ENCODE data around the gene EQTN.
A peak's percentile ranks its signal among the peaks of the same experiment; 100 is the strongest.
"Not testable (repeated sequence)": the region's sequence is repeated elsewhere in the genome, so short reads cannot be mapped to it uniquely, and the experiment has no call there.

Gene EQTN

GRCh38 chr9:27260789-27261516 lies 36.0 kb downstream of the EQTN start:
- peaks cover 11% of the 10 kb centered on the region for H3K4me1 Mint-ChIP-seq
- no peaks in the 10 kb centered on the region for H3K36me3 Mint-ChIP-seq (ENCODE audit: low read depth)
- no peak for TF ChIP-seq CTCF (IDR thresholded peaks at IDR 0.05)
- no peak for DNase-seq
- H3K9me3 Mint-ChIP-seq, result peaks cover 9% of the 10 kb centered on the region
- no peak overlapping the region for H3K27ac Mint-ChIP-seq
- no peak overlapping the region for H3K4me3 Mint-ChIP-seq
- no peaks in the 10 kb centered on the region for H3K27me3 Mint-ChIP-seq (ENCODE audit: low read depth, poor library complexity)

GRCh38 chr9:27258662-27259061 lies 38.3 kb downstream of the EQTN start:
- no peak for TF ChIP-seq CTCF (IDR thresholded peaks at IDR 0.05)

GRCh38 chr9:27248702-27249101 lies 48.2 kb downstream of the EQTN start:
- DNase-seq, result no peak
- no peak for TF ChIP-seq CTCF (IDR thresholded peaks at IDR 0.05)
- peaks cover under 1% of the 10 kb centered on the region for H3K36me3 Mint-ChIP-seq (ENCODE audit: low read depth)
- no peaks in the 10 kb centered on the region for H3K27me3 Mint-ChIP-seq (ENCODE audit: low read depth, poor library complexity)
- no peak overlapping the region for H3K27ac Mint-ChIP-seq
- H3K4me3 Mint-ChIP-seq, result no peak overlapping the region
- peaks cover 18% of the 10 kb centered on the region for H3K9me3 Mint-ChIP-seq
- H3K4me1 Mint-ChIP-seq, result no peaks in the 10 kb centered on the region

More at GRCh38 chr9:27258662-27259061, 38.3 kb downstream of the EQTN start:
- no peak for DNase-seq
- no peaks in the 10 kb centered on the region for H3K27me3 Mint-ChIP-seq (ENCODE audit: low read depth, poor library complexity)
- H3K9me3 Mint-ChIP-seq, result peaks cover 24% of the 10 kb centered on the region
- peaks cover 11% of the 10 kb centered on the region for H3K4me1 Mint-ChIP-seq
- no peaks in the 10 kb centered on the region for H3K36me3 Mint-ChIP-seq (ENCODE audit: low read depth)
- no peak overlapping the region for H3K4me3 Mint-ChIP-seq
- H3K27ac Mint-ChIP-seq, result no peak overlapping the region

GRCh38 chr9:27247756-27248155 lies 49.2 kb downstream of the EQTN start:
- peaks cover 4% of the 10 kb centered on the region for H3K36me3 Mint-ChIP-seq (ENCODE audit: low read depth)
- no peaks in the 10 kb centered on the region for H3K27me3 Mint-ChIP-seq (ENCODE audit: low read depth, poor library complexity)
- no peak overlapping the region for H3K4me3 Mint-ChIP-seq
- DNase-seq, result peak; percentile 40
- H3K27ac Mint-ChIP-seq, result no peak overlapping the region
- no peaks in the 10 kb centered on the region for H3K4me1 Mint-ChIP-seq
- H3K9me3 Mint-ChIP-seq, result peaks cover 21% of the 10 kb centered on the region
- TF ChIP-seq CTCF (IDR thresholded peaks at IDR 0.05), result peak; percentile 68

GRCh38 chr9:27239648-27240047 lies 57.3 kb downstream of the EQTN start:
- Mint-ChIP-seq H3K36me3 (ENCODE audit: low read depth) (peaks cover 40% of the 10 kb centered on the region), H3K9me3 (peaks cover 85% of the 10 kb centered on the region)
- not testable (repeated sequence) for DNase-seq; H3K4me1 Mint-ChIP-seq; H3K27ac Mint-ChIP-seq; H3K4me3 Mint-ChIP-seq; H3K27me3 Mint-ChIP-seq (ENCODE audit: low read depth, poor library complexity)
